MG63 (cell line): ENCODE data around the gene PBXIP1. TPM values are rescaled to one million over a fixed set of nuclear protein-coding genes. Genes with fewer than 3 reads are reported as not detected.

Experiments used
- DNase-seq: peaks from one replicate; pipeline ENCODE4 v3.0.0-alpha.2; 2020
- H3K27me3 ChIP-seq: fragments of 250-450 bp; sonication (Bioruptor Pico); 2 replicates; pipeline ENCODE4 v1.5.1; 2020; ENCODE audit warnings: mild to moderate bottlenecking, moderate library complexity
- H3K36me3 ChIP-seq: fragments of 250-450 bp; sonication (Bioruptor Pico); 2 replicates; pipeline ENCODE4 v1.5.1; 2020; ENCODE audit warnings: mild to moderate bottlenecking, moderate library complexity
- H3K4me3 ChIP-seq: fragments of 250-450 bp; sonication (Bioruptor Pico); 2 replicates; pipeline ENCODE4 v1.5.1; 2020; ENCODE audit warnings: mild to moderate bottlenecking, moderate library complexity
- H3K9me3 ChIP-seq: fragments of 250-450 bp; sonication (Bioruptor Pico); 2 replicates; pipeline ENCODE4 v1.5.1; 2020; ENCODE audit warnings: mild to moderate bottlenecking, moderate library complexity
- total RNA-seq: library from RNA; depleted of rRNA; stranded (reverse); fragments of >200 nt; shearing (Covaris generic); gene quantifications from 2 replicates; pipeline ENCODE4 v1.2.3, GENCODE V29; 2014; ENCODE audit warnings: low replicate concordance; rRNA removed

The PBXIP1 gene, protein sequence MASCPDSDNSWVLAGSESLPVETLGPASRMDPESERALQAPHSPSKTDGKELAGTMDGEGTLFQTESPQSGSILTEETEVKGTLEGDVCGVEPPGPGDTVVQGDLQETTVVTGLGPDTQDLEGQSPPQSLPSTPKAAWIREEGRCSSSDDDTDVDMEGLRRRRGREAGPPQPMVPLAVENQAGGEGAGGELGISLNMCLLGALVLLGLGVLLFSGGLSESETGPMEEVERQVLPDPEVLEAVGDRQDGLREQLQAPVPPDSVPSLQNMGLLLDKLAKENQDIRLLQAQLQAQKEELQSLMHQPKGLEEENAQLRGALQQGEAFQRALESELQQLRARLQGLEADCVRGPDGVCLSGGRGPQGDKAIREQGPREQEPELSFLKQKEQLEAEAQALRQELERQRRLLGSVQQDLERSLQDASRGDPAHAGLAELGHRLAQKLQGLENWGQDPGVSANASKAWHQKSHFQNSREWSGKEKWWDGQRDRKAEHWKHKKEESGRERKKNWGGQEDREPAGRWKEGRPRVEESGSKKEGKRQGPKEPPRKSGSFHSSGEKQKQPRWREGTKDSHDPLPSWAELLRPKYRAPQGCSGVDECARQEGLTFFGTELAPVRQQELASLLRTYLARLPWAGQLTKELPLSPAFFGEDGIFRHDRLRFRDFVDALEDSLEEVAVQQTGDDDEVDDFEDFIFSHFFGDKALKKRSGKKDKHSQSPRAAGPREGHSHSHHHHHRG
- 6.9 and 16.0 TPM in 2 replicates for total RNA-seq

DNA sequence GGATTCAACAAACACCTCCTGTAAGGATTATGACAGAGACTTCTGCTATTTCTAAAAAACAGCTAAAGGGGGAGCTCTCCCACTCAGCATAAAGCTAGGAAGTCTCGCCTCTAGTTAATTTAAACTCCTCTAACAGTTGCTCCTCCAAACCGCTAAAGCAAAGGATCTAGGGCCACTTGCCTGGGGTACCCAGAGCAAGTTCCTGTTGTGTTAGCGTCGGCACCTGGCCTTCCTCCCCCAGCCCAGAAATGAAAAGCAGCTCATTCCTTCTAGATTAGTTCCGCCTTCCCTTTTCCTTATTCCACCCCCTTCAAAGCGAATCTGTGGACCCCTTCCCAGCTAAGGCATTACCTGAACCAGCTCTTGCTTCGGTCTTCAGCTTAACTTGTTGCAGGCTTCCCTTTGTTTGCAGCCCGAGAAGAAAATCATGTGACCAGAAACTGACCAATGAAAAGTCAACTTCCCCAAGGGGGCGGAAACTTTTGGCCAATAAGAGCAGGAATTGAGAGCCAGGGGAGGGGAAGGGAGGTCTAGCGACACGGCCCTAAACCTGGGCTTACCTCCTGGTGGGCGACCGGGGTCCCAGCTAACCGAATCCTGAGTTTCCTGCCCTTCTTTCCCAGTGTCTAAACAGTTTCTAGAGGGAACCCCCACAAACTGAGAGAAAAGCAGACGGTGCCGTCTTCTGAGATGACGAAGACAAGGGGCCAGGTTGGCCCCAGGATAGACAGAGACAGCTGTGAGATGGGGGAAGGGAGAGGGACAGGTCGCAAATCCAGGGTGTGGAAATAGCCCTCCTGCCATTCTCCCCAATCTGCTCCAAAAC, at the start of gene PBXIP1:
TSS of gene PBXIP1 (minus strand) at position 382 of the 826 bp plus-strand sequence. CDS start 2,378 bp downstream, outside the sequence.
- Histone ChIP-seq H3K4me3 (peak within 1 kb of the TSS; percentile 52), H3K27me3 (no peaks in the 10 kb centered on the region), H3K36me3 (peaks cover 17% of the 10 kb centered on the region), H3K9me3 (no peaks in the 10 kb centered on the region)
- DNase-seq: peak; percentile 71

GRCh38 chr1:155005076-155006011, 49.4 kb upstream of the PBXIP1 start:
- Histone ChIP-seq H3K4me3 (peak overlapping the region; percentile 97), H3K27me3 (no peaks in the 10 kb centered on the region), H3K36me3 (peaks cover 62% of the 10 kb centered on the region), H3K9me3 (no peaks in the 10 kb centered on the region; the same call in 1 of the 2 replicates)
- DNase-seq: peak; percentile 99

- peak overlapping the region; percentile 97 for H3K4me3 ChIP-seq
- DNase-seq: no peak
- H3K27me3 ChIP-seq: no peaks in the 10 kb centered on the region
- peaks cover 55% of the 10 kb centered on the region for H3K36me3 ChIP-seq
- H3K9me3 ChIP-seq: no peaks in the 10 kb centered on the region; the same call in 1 of the 2 replicates
Observed at GRCh38 chr1:155004352-155005075, 48.6 kb upstream of the PBXIP1 start.

- Histone ChIP-seq H3K27me3 (no peaks in the 10 kb centered on the region), H3K36me3 (peaks cover 51% of the 10 kb centered on the region), H3K9me3 (no peaks in the 10 kb centered on the region; the same call in 1 of the 2 replicates), H3K4me3 (peak overlapping the region; percentile 97)
- peak; percentile 98 for DNase-seq
Observed at GRCh38 chr1:155003766-155004351, 48.0 kb upstream of the PBXIP1 start.

DNA sequence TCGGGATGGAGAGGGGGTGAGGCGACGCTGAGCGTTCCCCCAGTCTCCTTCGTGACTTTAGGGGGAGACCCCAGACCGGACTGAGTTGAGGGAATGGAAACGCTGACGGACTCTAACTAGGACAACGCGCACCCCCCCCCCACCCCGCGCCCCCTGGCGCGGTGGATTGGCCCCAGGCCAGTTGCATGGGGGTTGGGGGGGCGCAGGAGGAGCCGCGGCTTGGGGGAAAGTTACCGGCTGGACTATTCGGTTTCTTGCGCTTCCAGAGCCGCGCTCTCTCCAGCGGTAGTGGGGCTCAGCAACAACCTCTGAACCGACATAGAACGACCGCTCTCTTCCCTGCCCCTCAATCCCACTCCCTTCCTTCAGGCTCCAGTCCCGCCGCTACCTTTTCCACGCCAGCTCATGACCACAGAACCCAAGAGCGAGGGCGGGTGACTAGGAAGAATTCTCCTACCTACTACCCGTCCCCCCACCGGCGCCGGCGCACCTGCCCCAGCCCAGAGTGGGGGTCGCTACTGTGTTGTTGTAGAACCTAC, 47.4 kb upstream of the PBXIP1 start:
- peaks cover 45% of the 10 kb centered on the region for H3K36me3 ChIP-seq
- H3K27me3 ChIP-seq: no peaks in the 10 kb centered on the region
- peak overlapping the region; percentile 97 for H3K4me3 ChIP-seq
- DNase-seq: peak; percentile 58
- H3K9me3 ChIP-seq: no peaks in the 10 kb centered on the region; the same call in 1 of the 2 replicates

GRCh38 chr1:155002464-155003226, 46.7 kb upstream of the PBXIP1 start, which contains the start of gene ZBTB7B:
Gene ZBTB7B (plus strand): TSS chr1:155002802. CDS start chr1:155014661, 11,859 bp downstream.
- Histone ChIP-seq H3K36me3 (peaks cover 39% of the 10 kb centered on the region), H3K27me3 (no peaks in the 10 kb centered on the region), H3K9me3 (no peaks in the 10 kb centered on the region; the same call in 1 of the 2 replicates), H3K4me3 (peak within 1 kb of the TSS; percentile 97)
- peak; percentile 71 for DNase-seq

DNA sequence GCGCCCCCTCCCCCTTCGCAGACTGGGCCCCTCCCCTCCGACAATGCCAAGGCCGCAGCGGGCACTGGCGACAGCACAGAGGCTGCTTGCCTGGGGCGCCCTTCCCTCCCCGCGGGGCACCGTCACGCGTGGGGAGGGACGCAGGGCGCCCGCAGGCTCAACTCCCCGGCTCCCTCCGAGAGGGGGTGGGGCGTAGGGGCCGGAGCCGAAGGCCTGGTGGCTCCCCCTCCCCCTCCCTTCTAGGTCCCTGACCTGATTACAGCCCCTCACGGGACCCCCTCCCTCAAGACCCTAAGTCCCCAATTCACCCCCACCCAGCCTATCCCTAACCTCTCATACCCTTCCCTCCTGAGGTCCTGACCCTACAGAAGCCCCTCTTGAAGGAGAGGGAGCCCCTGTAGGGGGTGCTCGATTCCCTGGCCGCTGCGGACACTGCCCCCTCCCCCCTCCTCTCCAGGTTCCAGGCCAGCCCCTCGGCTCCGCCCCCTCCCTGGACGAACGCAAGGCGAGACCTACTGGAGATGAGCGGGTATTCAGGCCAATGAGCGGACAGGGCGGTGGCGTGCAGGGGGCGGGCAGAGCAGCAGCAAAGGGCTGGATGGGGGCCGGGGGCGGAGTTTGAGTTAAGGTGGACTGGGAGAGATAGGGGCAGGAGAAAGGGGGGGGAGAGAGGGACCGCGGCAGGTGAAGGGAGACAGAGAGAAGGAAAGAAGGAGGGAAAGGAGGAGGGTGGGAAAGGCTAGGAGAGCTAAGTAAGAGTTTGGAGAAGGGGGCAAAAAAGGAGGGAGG, 46.0 kb upstream of the PBXIP1 start:
- peak; percentile 100 for DNase-seq
- Histone ChIP-seq H3K4me3 (peak overlapping the region; percentile 77), H3K27me3 (no peaks in the 10 kb centered on the region), H3K36me3 (peaks cover 31% of the 10 kb centered on the region), H3K9me3 (no peaks in the 10 kb centered on the region; the same call in 1 of the 2 replicates)

DNA sequence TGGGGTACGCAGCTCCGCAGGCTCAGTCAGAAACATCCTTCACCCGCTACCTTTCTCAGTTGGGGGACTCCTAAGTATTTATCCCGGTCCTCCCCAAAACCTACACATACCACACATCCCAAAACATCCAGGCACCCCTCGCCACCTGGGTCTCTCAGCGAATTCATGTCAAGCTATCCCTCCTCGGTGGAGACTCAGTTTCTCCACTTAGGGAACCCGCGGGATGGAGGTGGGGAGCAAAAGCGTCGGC, 45.5 kb upstream of the PBXIP1 start:
- Histone ChIP-seq H3K27me3 (no peaks in the 10 kb centered on the region), H3K9me3 (no peaks in the 10 kb centered on the region; the same call in 1 of the 2 replicates), H3K4me3 (peak overlapping the region; percentile 77), H3K36me3 (peaks cover 26% of the 10 kb centered on the region)
- DNase-seq: no peak

- Histone ChIP-seq H3K36me3 (peaks cover 21% of the 10 kb centered on the region), H3K27me3 (no peaks in the 10 kb centered on the region), H3K4me3 (peak overlapping the region; percentile 77), H3K9me3 (no peaks in the 10 kb centered on the region; the same call in 1 of the 2 replicates)
- DNase-seq: peak; percentile 97
Observed at GRCh38 chr1:155000726-155001424, 45.0 kb upstream of the PBXIP1 start.

GRCh38 chr1:155000411-155000725, 44.5 kb upstream of the PBXIP1 start:
- peak overlapping the region; percentile 77 for H3K4me3 ChIP-seq
- H3K36me3 ChIP-seq: peaks cover 19% of the 10 kb centered on the region
- no peaks in the 10 kb centered on the region for H3K27me3 ChIP-seq
- no peaks in the 10 kb centered on the region; the same call in 1 of the 2 replicates for H3K9me3 ChIP-seq
- no peak for DNase-seq

DNA sequence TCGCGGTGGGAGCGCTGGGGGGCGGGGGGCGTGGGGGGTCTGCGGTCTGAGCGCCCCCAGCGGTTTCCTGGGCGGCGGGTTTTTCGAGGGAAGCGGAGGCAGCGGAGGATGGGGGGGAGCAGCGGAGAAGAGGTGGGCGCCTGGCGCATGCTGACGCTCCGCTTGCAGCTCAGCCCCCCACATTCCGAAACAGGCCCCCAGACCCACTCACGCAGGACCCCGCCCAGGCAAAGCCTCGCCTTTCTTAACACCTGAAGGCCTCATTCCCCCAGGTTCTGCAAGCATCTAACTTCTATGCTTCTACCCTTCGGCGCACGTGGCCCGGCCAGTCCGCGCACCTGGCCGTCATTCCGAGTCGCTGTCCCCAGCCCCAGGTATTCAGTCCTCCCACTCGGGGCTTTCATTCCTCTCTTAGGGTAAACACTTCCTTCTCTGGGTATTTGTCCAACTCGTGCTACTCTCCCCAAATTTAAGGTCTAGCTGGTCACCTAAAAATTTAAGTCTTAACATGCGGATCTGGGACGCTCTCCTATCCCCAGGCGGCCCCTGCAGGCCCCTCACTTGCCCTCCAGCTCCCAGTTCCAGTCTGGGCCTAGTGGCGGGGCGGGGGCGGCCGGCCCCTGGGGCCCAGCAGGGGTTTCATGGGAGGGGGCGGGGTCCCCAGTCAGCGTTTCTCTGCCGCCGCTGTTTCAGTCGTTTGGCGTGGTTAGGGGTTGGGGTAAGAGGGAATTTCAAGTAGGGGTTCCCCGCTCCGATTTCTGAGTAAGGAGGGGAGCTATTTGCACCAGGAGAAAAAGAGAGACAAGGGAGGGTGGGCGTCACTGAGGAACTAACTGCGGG, 43.9 kb upstream of the PBXIP1 start:
- Histone ChIP-seq H3K27me3 (no peaks in the 10 kb centered on the region), H3K4me3 (peak overlapping the region; percentile 77), H3K36me3 (peaks cover 18% of the 10 kb centered on the region), H3K9me3 (no peaks in the 10 kb centered on the region; the same call in 1 of the 2 replicates)
- peak; percentile 40 for DNase-seq
